ENCODE measurements around the gene THBS2.

Gene THBS2

GRCh38 chr6:169251371-169251802, 2.3 kb downstream of the THBS2 start:
- in situ Hi-C loops (cut with MboI; ENCODE audit: low sequenced_read_pairs) = no loop called here

- in situ Hi-C loops (cut with MboI; ENCODE audit: low sequenced_read_pairs) = no loop called here
Measured at GRCh38 chr6:169250660-169251059, 3.0 kb downstream of the THBS2 start.

- in situ Hi-C loops (cut with MboI; ENCODE audit: low sequenced_read_pairs) = no loop called here
Measured at GRCh38 chr6:169249057-169249456, 4.6 kb downstream of the THBS2 start.

GRCh38 chr6:169248521-169248971, 5.1 kb downstream of the THBS2 start:
- in situ Hi-C loops (cut with MboI; ENCODE audit: low sequenced_read_pairs) = no loop called here

GRCh38 chr6:169247991-169248390, 5.7 kb downstream of the THBS2 start:
- in situ Hi-C loops (cut with MboI; ENCODE audit: low sequenced_read_pairs) = no loop called here

- in situ Hi-C loops (cut with MboI; ENCODE audit: low sequenced_read_pairs) = no loop called here
Measured at GRCh38 chr6:169247419-169247818, 6.2 kb downstream of the THBS2 start.

GRCh38 chr6:169246445-169246844, 7.2 kb downstream of the THBS2 start:
- in situ Hi-C loops (cut with MboI; ENCODE audit: low sequenced_read_pairs) = no loop called here

GRCh38 chr6:169244684-169245383, 8.8 kb downstream of the THBS2 start:
- in situ Hi-C loops (cut with MboI; ENCODE audit: low sequenced_read_pairs) = no loop called here

GRCh38 chr6:169243661-169244060, 10.0 kb downstream of the THBS2 start:
- in situ Hi-C loops (cut with MboI; ENCODE audit: low sequenced_read_pairs) = no loop called here

GRCh38 chr6:169243186-169243585, 10.5 kb downstream of the THBS2 start:
- in situ Hi-C loops (cut with MboI; ENCODE audit: low sequenced_read_pairs) = no loop called here

- in situ Hi-C loops (cut with MboI; ENCODE audit: low sequenced_read_pairs) = no loop called here
Measured at GRCh38 chr6:169241688-169242350, 11.8 kb downstream of the THBS2 start.

- in situ Hi-C loops (cut with MboI; ENCODE audit: low sequenced_read_pairs) = no loop called here
Measured at GRCh38 chr6:169240591-169241390, 12.9 kb downstream of the THBS2 start.

- in situ Hi-C loops (cut with MboI; ENCODE audit: low sequenced_read_pairs) = no loop called here
Measured at GRCh38 chr6:169240125-169240524, 13.5 kb downstream of the THBS2 start.

GRCh38 chr6:169239181-169239580, 14.5 kb downstream of the THBS2 start:
- in situ Hi-C loops (cut with MboI; ENCODE audit: low sequenced_read_pairs) = no loop called here

- in situ Hi-C loops (cut with MboI; ENCODE audit: low sequenced_read_pairs) = no loop called here
Measured at GRCh38 chr6:169238766-169239165, 14.9 kb downstream of the THBS2 start.

- in situ Hi-C loops (cut with MboI; ENCODE audit: low sequenced_read_pairs) = no loop called here
Measured at GRCh38 chr6:169237496-169238134, 16.0 kb downstream of the THBS2 start.

- in situ Hi-C loops (cut with MboI; ENCODE audit: low sequenced_read_pairs) = no loop called here
Measured at GRCh38 chr6:169236988-169237387, 16.7 kb downstream of the THBS2 start.

GRCh38 chr6:169236545-169236944, 17.1 kb downstream of the THBS2 start:
- in situ Hi-C loops (cut with MboI; ENCODE audit: low sequenced_read_pairs) = no loop called here

GRCh38 chr6:169235286-169235685, 18.4 kb downstream of the THBS2 start:
- in situ Hi-C loops (cut with MboI; ENCODE audit: low sequenced_read_pairs) = no loop called here

- in situ Hi-C loops (cut with MboI; ENCODE audit: low sequenced_read_pairs) = no loop called here
Measured at GRCh38 chr6:169234634-169235033, 19.0 kb downstream of the THBS2 start.

- in situ Hi-C loops (cut with MboI; ENCODE audit: low sequenced_read_pairs) = no loop called here
Measured at GRCh38 chr6:169233832-169234231, 19.8 kb downstream of the THBS2 start.
